ENCODE data around the gene VSNL1. TPM values are rescaled to one million over a fixed set of nuclear protein-coding genes. Genes with fewer than 3 reads are reported as not detected.
A peak's percentile ranks its signal among the peaks of the same experiment; 100 is the strongest.

Gene VSNL1
- total and polyA plus RNA-seq, 2 experiments from 2014 or later: 102 to 112 TPM

GRCh38 chr2:17589406-17590035 lies 49.0 kb downstream of the VSNL1 start:
- Histone ChIP-seq H4K20me1 (replicated peaks; ENCODE audit: insufficient read depth) (peaks cover 15% of the 10 kb centered on the region), H3K4me3 (no peak overlapping the region), H3K79me2 (replicated peaks; ENCODE audit: insufficient read depth) (peaks cover 59% of the 10 kb centered on the region), H3K27ac (ENCODE audit: low read depth) (peak overlapping the region; percentile 43), H3K27me3 (ENCODE audit: insufficient read depth) (no peaks in the 10 kb centered on the region), H3K4me2 (peak overlapping the region; percentile 63), H3F3A (replicated peaks; ENCODE audit: low read depth) (no peaks in the 10 kb centered on the region), H3K4me1 (ENCODE audit: insufficient read depth) (peaks cover 70% of the 10 kb centered on the region), H3K9me2 (ENCODE audit: insufficient read depth) (no peaks in the 10 kb centered on the region), H3K36me3 (ENCODE audit: insufficient read depth) (peaks cover 3% of the 10 kb centered on the region; the same call in 1 of the 2 replicates), H2AFZ (no peak overlapping the region)
- DNase-seq (ENCODE audit: low spot score) (peak; percentile 40), ATAC-seq (no peak)
- no peak for TF ChIP-seq REST (IDR thresholded peaks at IDR 0.05; ENCODE audit: unreplicated experiment)
- TF ChIP-seq CTCF (conservative IDR thresholded peaks at IDR 0.05; ENCODE audit: low read depth in 2 of 2): no peak
- no peak for TF ChIP-seq JUNB (IDR thresholded peaks at IDR 0.05; ENCODE audit: unreplicated experiment)
- no peak for TF ChIP-seq ZNF114 (CRISPR knock-in tag; IDR thresholded peaks at IDR 0.05)
- no peak for TF ChIP-seq STAT1 (IDR thresholded peaks at IDR 0.05; ENCODE audit: unreplicated experiment)
- TF ChIP-seq ZNF331 (CRISPR knock-in tag; IDR thresholded peaks at IDR 0.05; ENCODE audit: low read depth): no peak
- TF ChIP-seq EZH2 (IDR thresholded peaks at IDR 0.05; ENCODE audit: low read depth, unreplicated experiment): no peak
- TF ChIP-seq EZH2phosphoT487 (IDR thresholded peaks at IDR 0.05; ENCODE audit: unreplicated experiment): no peak
- no peak for TF ChIP-seq CREB1 (CRISPR knock-in tag; IDR thresholded peaks at IDR 0.05; ENCODE audit: low read depth)
- TF ChIP-seq, protein P1, sequence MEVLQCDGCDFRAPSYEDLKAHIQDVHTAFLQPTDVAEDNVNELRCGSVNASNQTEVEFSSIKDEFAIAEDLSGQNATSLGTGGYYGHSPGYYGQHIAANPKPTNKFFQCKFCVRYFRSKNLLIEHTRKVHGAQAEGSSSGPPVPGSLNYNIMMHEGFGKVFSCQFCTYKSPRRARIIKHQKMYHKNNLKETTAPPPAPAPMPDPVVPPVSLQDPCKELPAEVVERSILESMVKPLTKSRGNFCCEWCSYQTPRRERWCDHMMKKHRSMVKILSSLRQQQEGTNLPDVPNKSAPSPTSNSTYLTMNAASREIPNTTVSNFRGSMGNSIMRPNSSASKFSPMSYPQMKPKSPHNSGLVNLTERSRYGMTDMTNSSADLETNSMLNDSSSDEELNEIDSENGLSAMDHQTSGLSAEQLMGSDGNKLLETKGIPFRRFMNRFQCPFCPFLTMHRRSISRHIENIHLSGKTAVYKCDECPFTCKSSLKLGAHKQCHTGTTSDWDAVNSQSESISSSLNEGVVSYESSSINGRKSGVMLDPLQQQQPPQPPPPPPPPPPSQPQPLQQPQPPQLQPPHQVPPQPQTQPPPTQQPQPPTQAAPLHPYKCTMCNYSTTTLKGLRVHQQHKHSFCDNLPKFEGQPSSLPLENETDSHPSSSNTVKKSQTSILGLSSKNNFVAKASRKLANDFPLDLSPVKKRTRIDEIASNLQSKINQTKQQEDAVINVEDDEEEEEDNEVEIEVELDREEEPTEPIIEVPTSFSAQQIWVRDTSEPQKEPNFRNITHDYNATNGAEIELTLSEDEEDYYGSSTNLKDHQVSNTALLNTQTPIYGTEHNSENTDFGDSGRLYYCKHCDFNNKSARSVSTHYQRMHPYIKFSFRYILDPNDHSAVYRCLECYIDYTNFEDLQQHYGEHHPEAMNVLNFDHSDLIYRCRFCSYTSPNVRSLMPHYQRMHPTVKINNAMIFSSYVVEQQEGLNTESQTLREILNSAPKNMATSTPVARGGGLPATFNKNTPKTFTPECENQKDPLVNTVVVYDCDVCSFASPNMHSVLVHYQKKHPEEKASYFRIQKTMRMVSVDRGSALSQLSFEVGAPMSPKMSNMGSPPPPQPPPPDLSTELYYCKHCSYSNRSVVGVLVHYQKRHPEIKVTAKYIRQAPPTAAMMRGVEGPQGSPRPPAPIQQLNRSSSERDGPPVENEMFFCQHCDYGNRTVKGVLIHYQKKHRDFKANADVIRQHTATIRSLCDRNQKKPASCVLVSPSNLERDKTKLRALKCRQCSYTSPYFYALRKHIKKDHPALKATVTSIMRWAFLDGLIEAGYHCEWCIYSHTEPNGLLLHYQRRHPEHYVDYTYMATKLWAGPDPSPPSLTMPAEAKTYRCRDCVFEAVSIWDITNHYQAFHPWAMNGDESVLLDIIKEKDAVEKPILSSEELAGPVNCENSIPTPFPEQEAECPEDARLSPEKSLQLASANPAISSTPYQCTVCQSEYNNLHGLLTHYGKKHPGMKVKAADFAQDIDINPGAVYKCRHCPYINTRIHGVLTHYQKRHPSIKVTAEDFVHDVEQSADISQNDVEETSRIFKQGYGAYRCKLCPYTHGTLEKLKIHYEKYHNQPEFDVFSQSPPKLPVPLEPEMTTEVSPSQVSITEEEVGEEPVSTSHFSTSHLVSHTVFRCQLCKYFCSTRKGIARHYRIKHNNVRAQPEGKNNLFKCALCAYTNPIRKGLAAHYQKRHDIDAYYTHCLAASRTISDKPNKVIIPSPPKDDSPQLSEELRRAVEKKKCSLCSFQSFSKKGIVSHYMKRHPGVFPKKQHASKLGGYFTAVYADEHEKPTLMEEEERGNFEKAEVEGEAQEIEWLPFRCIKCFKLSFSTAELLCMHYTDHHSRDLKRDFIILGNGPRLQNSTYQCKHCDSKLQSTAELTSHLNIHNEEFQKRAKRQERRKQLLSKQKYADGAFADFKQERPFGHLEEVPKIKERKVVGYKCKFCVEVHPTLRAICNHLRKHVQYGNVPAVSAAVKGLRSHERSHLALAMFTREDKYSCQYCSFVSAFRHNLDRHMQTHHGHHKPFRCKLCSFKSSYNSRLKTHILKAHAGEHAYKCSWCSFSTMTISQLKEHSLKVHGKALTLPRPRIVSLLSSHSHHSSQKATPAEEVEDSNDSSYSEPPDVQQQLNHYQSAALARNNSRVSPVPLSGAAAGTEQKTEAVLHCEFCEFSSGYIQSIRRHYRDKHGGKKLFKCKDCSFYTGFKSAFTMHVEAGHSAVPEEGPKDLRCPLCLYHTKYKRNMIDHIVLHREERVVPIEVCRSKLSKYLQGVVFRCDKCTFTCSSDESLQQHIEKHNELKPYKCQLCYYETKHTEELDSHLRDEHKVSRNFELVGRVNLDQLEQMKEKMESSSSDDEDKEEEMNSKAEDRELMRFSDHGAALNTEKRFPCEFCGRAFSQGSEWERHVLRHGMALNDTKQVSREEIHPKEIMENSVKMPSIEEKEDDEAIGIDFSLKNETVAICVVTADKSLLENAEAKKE (CRISPR knock-in tag; IDR thresholded peaks at IDR 0.05): no peak
- TF ChIP-seq, protein P2, sequence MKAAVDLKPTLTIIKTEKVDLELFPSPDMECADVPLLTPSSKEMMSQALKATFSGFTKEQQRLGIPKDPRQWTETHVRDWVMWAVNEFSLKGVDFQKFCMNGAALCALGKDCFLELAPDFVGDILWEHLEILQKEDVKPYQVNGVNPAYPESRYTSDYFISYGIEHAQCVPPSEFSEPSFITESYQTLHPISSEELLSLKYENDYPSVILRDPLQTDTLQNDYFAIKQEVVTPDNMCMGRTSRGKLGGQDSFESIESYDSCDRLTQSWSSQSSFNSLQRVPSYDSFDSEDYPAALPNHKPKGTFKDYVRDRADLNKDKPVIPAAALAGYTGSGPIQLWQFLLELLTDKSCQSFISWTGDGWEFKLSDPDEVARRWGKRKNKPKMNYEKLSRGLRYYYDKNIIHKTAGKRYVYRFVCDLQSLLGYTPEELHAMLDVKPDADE (IDR thresholded peaks at IDR 0.05): no peak
- TF ChIP-seq NANOG (IDR thresholded peaks at IDR 0.05; ENCODE audit: borderline replicate concordance): no peak
- TF ChIP-seq POLR2AphosphoS5 (IDR thresholded peaks at IDR 0.05; ENCODE audit: low read depth): no peak
- Mint-ChIP-seq H3K9me3 (no peaks in the 10 kb centered on the region), H3K27me3 (ENCODE audit: insufficient read depth, low read depth, poor library complexity) (peaks cover 2% of the 10 kb centered on the region), H3K4me3 (no peak overlapping the region; the same call in 2 of the 3 replicates), H3K4me1 (peaks cover 56% of the 10 kb centered on the region), H3K36me3 (ENCODE audit: low read depth) (peaks cover 13% of the 10 kb centered on the region), H3K27ac (peak overlapping the region; percentile 85)

Data from GM23338 (cell line).